ENCODE data around the gene SECTM1.
A peak's percentile ranks its signal among the peaks of the same experiment; 100 is the strongest.

SECTM1 gene

DNA sequence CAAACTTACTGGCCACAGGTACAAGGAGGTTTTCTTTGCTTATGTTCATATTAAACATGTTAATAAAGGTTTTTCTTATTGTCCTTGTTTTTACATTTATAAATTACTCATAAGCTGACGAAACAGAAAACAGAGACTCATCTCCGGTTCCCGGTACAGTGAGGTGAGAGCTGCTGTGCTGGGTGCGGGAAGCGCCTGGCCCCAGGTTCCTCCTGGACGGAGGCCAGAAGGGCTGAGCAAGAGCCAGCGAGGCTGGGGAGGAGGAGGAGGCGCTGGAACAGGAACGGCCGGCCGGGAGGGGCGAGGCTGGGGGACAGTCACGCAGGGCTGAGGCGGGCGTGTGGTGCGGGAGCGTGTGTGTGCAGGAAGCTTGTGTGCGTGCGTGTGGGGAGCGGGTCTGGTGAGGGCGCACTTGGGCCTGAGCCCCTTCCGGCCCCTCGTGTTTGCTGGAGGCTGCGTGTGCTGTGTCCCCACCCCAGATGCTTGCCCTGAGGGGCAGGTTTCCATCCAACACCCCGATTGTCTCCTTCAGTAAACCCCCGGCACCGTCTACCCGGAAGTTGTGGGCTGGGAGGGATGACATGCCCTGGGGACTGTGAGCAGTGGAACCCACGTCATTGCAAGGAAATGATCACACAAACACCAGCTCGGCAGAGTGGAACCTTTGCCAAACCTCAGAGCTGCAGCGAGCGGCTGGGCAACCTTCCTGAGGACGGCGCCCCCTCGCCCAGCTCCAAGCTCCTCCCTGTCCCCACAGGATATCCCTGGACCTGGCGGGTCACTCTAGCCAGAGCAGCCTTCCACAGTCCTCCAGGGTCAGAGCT, 35.6 kb downstream of the SECTM1 start:
- FAIRE-seq, result no peak

DNA sequence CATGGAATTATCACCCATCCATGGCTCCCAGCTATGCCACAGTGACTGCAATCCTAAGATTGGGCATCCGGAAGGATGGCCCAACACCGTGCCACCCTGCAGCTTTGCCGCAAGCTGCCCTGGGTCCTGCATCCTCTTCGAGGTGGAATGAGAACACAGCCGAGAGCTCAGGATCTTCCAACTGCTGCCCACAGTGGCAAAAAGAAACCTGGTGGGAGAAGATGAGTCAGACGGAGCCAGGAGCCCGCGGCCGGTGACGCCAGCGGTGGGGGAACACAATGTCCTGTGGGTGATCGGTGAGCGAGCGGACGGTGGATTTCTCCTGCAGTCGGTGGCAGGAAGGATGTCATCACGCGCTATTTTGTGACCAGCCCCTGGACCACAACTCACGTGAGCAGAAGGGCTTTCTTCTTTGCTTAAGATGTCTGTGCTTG, 36.3 kb downstream of the SECTM1 start:
- no peak for FAIRE-seq

DNA sequence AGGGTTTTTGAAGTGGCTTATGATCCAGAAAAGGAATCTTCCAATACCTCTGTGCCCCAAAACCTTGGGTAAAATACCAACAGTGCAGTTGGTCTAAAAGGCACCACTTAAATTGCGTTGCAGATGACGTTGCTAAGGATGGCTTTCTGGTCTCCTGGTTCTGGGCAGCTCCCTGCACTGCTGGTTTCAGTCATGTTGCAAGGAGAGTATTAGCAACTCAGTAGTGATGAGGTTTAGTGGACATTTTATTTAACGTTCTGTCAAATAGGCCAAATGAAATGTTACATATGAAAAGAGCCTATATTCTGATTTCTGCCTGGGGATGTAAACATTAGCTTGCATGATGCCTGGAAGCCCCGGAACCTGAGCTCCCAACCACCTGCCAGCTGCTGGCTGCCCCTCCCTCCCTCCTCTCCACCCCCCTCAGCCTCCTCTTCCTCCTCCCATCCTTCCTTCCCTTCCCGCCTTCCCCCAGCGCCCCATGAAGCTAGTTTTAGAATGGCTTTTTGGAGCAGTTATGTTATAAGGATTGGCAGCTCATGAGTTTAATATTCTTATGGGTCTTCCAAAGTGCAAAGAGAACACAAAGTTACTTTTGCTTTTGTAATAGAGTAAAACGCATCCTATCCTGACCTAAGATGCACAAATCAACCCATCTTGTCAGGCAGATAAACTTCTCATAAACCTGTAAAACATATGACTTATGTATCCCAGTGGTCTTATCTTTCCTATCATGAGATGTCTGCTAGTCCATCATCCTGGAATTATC, 36.9 kb downstream of the SECTM1 start:
- FAIRE-seq, result no peak

DNA sequence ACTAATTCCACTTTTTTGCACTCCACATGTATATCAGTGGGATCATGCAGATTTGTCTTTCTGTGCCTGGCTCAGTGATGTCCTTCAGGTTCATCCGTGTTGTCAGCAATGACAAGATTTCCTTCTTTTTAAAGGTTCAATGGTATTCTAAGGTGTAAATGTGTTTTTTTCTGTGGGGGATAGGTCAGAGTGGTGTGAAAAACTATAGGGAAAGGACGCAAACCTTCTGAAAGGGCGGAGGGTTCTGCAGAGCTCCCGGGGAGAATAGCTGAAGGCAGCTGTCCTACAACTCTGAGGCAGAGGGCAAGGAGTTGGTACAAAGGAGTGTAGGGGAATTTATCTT, 38.1 kb downstream of the SECTM1 start:
- no peak for FAIRE-seq

DNA sequence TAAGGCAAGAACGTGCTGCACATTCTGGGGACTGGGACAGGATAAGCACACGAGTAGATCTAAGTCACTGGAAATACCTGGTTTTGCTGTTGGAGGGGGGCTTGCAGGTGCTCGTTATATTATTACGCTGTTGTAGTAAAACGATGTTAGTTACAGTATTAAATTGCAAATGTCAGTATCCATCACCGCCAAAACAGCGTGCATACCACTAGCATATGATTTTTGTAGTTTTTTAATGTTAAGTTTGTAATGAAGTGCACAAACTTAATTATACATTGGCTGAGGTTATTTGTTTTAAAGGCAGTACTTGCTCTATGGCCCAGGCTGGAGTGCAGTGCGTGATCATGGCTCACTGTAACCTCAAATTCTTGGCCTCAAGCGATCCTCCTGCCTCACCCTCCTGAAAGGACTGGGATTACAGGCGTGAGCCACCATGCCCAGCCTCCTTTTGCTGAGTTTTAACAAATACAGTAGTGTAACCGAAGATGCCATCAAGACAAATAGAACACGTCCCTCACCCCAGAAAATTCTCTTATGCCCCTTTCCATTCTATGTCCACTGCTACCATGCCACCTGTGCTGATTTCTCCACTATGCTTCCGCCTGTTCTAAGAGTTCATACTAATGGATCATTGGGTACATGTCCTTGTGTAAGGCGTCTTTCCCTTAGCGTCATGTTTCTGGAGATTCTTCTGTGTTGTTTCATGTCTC, 39.3 kb downstream of the SECTM1 start:
- no peak for FAIRE-seq

DNA sequence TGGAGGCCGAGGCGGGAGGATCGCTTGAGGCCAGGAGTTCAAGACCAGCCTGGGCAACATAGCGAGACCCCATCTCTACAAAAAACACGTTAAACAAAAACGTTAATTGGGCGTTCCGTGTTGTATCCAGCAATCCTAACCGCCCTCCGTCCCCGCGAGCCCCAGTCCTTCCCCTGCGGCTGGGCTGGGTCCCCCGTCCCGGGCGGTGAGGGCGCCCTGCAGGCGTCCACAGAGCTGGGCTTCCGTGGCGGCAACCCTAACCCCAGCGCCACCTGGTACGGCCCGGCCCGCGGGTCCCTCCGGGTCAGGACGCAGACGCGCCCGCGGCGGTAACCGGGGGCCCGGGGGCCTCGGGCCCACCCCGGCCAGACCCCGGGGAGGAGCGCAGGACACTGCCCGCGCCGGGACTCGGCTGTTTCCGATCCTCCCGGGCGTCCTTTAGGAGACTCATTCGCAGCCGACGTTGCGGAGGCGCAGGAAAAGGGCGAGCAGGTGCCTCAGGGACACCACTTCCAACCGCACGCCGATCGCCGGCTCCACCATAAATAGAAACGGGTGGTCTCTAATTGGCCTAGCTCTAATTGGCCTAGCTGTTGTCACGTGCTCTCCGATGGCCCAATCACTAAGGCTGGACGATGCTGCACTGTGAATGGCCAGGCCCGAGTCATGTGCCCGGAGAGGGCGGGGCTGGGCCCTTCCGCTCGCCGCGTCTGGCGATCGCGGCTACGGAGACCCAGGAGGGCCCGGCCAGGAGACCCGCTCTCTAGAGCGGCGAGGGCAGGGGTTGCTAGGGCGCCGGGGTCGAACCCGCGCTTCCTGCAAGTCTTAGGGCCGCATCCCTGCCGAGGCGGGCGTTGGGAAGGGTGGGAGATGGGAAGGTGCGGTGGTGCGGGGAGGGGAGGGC, 41.1 kb downstream of the SECTM1 start:
- peak; percentile 94 for FAIRE-seq

DNA sequence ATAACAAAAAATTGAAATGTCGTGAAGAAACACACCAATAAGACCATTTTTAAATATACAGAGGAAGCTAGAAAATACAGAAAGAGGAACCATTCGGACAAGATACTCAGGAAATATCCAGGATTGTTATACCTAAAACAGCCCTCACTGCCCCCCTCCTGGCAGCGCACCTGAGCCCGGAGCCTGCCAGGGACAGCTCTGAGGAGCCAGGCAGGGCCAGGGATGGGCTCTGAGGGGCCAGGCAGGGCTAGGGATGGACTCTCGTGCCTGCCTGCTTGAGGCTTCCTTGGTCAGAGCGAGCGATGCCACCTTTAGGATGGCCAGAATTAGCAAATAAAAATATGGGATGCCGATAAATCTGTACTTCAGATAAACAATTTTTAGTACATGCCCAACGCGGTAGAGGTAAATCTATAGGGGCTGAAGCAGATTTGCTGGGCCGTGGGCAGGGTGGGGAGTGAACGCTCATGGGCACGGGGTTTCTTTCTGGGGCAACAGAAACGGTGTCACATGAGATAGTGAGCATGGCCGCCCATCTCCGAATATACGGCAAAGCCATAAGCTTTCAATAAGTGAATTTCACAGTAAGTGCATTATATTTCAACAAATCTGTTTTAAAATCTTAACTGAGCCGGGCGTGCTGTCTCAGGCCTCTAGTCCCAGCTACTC, 41.9 kb downstream of the SECTM1 start:
- no peak for FAIRE-seq

DNA sequence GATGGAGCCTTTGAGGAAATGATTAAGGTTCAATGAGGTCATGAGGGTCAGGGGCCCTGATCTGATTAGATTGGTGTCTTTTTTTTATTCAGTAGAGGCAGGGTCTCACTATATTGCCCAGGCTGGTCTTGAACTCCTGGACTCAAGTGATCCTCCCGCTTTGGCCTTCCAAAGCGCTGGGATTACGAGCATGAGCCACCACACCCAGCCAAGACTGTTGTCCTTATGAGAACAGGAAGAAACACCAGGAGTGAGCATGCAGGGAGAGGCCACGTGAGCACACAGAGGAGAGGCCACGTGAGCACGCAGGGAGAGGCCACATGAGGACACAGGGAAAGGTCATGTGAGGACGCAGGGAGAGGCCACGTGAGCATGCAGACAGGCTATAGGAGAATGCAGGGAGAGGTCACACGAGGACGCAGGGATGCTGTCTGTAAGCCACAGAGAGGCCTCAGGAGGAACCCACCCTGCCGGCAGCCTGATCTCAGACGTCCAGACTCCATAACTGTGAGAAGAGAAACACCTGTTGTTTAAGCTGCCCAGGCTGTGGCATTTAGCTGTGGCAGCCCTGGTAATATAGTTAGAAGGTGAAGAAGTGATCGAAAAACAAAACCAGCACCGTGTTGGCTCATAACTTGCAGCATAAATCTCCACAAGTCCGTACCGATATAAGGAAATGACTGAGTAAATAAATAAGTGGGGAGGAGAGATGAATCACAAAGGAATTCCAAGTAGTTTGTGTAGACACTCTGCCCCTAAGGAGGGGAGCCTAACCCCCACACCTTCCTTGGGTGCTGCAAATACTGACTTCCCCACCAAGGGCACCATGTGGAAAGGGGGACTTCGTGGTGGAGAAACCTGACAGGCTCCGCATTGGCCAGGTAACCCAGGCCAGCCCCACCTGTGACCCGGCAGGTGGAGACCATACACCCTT, 45.4 kb downstream of the SECTM1 start:
- FAIRE-seq, result no peak

DNA sequence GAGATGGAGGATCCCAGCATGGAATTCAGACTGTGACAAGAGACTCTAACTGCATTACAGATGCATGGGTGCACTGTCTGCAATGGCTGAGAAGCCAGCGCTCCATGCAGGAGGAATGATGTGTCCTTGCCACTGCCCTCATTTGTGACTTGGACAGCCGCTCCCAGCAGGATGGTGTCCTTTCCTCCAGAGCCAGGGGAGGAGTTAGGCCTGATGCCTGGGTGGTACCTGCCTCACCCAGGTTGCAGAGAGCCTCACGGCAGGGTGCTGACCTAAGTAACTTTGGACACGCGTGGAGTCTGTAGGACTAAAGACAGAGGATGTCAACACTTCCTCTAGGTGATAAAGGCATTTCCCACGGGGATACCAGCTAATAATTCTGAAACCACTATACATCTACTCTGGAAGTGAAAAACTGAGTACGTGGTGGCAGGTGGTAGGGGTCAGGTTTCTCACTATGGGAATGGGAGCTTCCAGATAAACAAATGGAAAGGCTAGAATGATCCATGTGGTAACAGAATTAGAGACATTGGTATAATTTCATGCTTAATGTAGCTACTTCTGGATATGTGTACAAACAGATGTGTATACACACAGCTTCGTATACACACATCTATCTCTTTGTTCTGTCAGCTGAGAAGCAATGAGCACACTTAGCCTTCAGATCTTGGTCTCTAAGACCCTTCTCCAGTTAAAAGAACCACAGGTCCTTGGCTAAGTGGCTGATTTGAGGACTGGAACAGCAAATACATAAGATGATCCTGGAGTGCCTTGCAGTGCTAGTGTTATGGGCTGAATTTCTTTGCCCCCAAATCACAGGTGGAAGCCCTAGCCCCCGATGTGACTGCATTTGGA, 46.3 kb downstream of the SECTM1 start:
- FAIRE-seq, result no peak

DNA sequence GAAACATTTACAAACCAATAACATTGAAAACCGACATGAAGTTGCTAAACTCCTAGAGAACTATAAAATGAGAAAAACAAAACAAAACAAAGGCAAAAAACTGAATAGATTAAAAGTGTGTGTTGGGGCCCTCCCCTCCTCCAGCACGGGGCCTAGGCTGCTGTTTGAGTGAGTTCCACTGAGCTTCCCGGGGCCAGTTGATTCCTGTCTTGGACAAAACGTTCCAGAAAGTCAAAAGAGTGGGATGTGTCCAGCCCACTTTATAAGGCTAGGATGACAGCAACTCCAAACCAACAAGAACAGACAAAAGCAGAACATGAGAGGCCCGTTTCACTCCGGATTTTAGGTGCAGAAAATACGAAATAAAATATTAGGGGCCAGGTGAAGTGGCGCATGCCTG, 48.4 kb downstream of the SECTM1 start:
- FAIRE-seq, result no peak

DNA sequence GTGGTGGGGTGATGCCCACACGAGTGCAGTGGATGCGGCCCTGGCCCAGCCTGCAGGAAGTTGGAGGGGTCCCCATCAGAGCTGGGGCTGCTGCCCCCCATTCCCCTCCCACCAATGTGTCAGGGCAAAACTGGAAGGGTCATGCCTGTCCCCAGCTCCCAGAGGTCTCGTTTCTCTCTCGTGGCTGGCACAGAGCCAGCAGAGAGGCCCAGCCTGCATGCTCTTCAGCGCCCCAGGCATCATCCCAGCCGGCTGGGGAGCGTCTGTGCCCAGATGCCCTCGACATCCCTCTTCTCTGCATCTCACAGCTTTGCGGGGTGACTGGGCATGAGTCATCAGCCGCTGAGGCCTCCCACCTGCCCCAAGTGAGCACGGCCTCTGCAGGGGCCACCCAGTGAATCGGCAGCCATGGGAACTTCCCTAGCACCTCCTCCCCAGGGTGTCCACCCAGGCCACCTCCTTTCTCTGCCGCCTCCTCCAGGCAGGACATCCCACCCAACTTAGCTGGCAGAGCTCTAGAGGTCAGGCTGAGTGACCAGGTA, 50.3 kb downstream of the SECTM1 start:
- FAIRE-seq, result no peak

DNA sequence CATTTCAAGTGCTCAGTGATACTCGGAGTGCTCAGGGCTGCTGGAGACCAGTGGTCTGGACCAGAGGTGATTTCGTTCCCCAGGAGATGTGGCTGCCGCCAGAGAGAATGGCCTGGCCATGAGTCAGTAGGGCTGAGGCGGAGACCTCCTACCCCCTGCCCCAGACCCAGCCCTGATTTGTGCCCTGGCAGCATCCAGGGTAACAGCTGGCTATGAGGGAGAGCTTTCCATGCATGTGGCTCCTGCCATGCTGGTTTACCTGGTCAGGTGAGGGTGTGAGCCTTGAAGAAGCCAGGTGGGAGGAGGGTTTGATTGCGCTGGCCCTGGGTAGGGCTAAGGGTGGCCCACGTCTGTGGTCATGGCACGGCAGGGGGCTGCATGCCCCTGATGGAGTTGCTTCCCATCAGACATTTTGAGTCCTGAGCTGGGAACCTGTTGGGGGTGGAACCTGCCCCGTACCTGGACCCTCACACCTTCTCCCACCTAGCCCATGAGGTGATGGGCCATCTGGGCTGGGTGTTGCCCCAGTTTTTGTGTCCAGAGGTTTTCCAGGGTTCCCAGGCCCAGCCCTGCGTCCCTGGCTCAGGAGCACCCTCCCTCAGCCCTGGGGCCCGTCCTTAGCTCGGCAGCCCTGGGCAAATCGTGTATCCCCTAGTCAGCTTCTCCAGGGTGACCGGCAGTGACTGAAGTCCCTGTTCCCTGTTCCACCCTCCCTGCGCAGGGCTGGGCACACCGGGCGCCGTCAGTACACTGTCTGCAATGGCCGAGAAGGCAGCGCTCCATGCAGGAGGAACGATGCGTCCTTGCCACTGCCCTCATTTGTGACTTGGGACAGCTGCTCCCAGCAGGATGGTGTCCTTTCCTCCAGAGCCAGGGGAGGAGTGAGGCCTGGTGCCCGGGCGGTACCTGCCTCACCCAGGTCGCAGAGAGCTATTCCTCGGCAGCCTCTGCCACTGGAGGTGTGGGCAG, 51.0 kb downstream of the SECTM1 start:
- no peak for FAIRE-seq

DNA sequence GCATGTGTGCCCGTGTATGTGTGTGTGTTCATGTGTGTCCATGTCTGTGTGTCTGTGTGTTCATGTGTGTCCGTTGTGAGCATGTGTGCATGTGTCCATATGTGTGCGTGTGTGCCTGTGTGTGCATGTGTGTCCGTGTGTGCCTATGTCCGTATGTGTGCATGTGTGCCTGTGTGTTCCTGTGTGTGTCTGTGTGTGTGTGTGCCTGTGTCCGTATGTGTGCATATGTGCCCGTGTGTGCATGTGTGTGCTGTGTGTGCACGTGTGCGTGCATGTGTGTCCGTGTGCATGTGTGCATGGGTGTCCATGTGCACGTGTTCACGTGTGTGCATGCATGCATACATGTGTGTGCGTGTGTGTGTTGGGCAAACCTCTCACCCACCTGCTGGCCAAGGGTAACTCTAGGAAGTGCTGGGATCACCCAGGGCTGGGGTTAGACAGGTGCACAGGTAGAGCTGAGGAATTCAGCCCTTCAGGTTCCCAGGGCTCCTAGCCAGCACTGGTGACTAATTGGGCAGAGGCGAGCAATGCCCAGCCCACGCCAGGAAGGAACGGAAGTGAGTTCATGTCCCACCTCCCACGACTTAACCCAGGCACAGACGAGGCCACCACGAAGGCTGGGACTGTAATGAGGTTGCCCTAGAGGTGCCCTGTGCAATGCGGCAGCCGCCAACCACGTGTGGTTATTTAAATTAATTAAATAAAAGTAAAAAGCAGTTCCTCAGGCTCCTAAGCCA, 51.9 kb downstream of the SECTM1 start:
- FAIRE-seq, result no peak

DNA sequence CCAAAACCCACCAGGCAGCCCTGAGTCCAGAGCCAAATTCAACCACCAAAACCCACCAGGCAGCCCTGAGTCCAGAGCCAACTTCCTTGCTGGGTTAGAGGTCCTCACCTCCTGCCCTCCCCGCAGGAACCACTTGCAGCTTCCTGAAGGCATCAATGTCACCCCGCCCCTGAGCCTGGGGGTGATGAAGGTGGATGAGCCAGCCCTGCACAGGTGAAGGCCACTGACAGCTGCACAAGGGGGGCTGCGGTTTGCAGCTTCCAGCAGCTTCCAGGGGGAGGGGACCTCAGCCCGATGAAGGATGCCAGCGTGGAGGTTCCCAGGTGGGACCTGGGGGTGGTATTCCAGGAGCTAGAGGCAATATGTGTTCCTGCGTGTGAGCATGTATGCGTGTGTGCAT, 52.5 kb downstream of the SECTM1 start:
- no peak for FAIRE-seq

DNA sequence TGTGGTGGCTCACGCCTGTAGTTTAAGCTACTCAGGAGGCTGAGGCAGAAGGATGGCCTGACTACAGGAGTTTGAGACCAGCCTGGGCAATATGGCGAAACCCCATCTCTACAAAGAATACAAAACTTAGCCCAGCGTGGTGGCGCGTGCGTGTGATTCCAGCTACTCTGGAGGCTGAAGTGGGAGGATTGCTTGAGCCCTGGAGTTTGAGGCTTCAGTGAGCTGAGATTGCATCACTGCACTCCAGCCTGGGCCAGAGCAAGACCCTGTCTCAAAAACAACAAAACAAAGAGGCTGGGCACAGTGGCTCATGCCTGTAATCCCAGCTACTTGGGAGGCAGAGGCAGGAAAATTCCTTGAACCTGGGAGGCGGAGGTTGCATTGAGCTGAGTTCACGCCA, 53.0 kb downstream of the SECTM1 start:
- no peak for FAIRE-seq

DNA sequence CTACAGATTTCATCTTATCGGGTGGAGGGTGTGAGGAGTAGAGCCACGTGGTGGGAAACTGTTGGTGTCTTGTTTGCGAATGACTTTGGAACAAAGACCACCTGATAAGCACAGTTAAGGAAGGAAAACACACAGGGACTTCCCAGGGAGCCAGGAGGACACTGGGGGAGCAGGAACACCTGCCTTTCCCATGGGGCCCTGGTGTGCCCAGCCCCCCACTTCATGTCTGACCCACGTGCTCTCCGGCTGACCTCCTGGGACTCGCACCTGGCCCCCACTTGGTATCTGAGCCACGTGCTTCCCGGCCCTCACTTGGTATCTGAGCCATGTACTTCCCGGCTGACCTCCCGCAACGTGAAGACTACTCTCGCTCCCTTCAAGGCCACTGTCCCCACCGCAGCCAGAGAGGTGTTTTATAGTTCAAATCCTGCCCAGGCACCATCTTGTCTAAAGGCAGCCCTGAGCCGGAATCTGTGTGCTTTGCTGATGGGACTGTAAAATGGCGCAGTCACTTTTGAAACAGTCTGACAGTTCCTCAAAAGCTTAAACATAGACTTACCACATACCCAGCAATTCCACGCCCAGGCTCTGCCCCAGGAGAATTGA, 54.7 kb downstream of the SECTM1 start:
- FAIRE-seq, result no peak

DNA sequence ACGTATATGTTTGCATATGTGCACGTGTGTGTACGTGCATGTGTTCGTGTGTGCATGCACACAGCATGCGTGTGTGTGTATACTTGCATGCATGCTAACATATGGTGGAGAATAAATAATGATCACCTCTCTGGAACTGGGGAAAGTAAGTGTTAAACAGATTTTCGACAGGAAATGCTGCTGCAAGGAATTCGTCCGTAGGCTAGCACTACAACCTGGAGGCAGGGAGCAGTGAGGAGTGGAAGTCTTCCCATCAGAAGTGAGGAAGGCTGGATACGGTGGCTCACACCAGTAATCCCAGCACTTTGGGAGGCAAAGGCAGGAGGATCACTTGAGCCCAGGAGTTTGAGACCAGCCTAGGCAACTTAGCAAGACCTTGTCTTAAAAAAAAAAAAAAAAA, 55.3 kb downstream of the SECTM1 start:
- FAIRE-seq, result no peak

All from G401.6 (cell line).